Neural cell (in vitro differentiated cells): ENCODE results near the gene COA3.

ENCODE experiments used
- CTCF ChIP-seq: fragments of 450-650 bp; IDR thresholded peaks from 2 replicates; pipeline ENCODE4 v1.5.1; 2014; ENCODE audit warnings: antibody characterized with exemption, mild to moderate bottlenecking, moderate library complexity; ENCODE audit not compliant: poor library complexity, severe bottlenecking
- EZH2 ChIP-seq: fragments of 200-600, 300-800 bp; shearing (Covaris generic), sonication (generic); IDR thresholded peaks from 2 replicates; pipeline ENCODE4 v1.6.1; 2014; ENCODE audit warnings: antibody characterized with exemption, low read length, borderline replicate concordance, mild to moderate bottlenecking; ENCODE audit not compliant: insufficient read depth, poor library complexity, severe bottlenecking
- TAF1 ChIP-seq: IDR thresholded peaks from 2 replicates; pipeline ENCODE4 v1.6.1; 2012; ENCODE audit warnings: low read depth

GRCh38 chr17:42804918-42805367 lies 6.4 kb upstream of the COA3 start:
- TF ChIP-seq TAF1 = no peak
- no peak for TF ChIP-seq CTCF
- no peak for TF ChIP-seq EZH2
